Liver (tissue), 9 donors: Measurements from ENCODE around the gene THRA. TPM values are rescaled to one million over a fixed set of nuclear protein-coding genes. Genes with fewer than 3 reads are reported as not detected.
A peak's percentile ranks its signal among the peaks of the same experiment; 100 is the strongest.

Experiments
- DNase-seq: peaks from one replicate; pipeline ENCODE4 v3.0.0-alpha.2; 2017; ENCODE audit warnings: low spot score
- H3K27ac ChIP-seq, 2 donors: one replicate each; pipeline ENCODE4 v1.7.0; 2013; ENCODE audit warnings: inconsistent platforms in 2 of 2, low read length in 2 of 2, control low read depth in 1 of 2, low read depth in 1 of 2, mild to moderate bottlenecking in 1 of 2
- H3K27me3 ChIP-seq, 4 donors: one replicate each; pipeline versions ENCODE4 v1.6.1 to v1.7.0; 2013; ENCODE audit warnings: low read length in 3 of 4, inconsistent platforms in 1 of 4, mild to moderate bottlenecking in 1 of 4, moderate library complexity in 1 of 4; ENCODE audit not compliant: control insufficient read depth in 4 of 4, insufficient read depth in 4 of 4
- H3K36me3 ChIP-seq, 4 donors: one replicate each; pipeline versions ENCODE4 v1.6.1 to v1.7.0; 2013; ENCODE audit warnings: low read length in 3 of 4, mild to moderate bottlenecking in 3 of 4, low read depth in 1 of 4, moderate library complexity in 1 of 4; ENCODE audit not compliant: control insufficient read depth in 4 of 4, insufficient read depth in 3 of 4
- H3K4me1 ChIP-seq, 4 donors: one replicate each; pipeline versions ENCODE4 v1.6.1 to v1.7.0; 2013; ENCODE audit warnings: low read length in 3 of 4, mild to moderate bottlenecking in 3 of 4, moderate library complexity in 1 of 4; ENCODE audit not compliant: control insufficient read depth in 4 of 4, insufficient read depth in 4 of 4
- H3K4me3 ChIP-seq, 3 donors: one replicate each; pipeline versions ENCODE4 v1.6.1 to v1.7.0; 2013; ENCODE audit warnings: low read length in 3 of 3, control low read depth in 1 of 3, low read depth in 1 of 3, mild to moderate bottlenecking in 1 of 3
- H3K9ac ChIP-seq, 2 donors: one replicate each; pipeline ENCODE4 v1.7.0; 2013; ENCODE audit warnings: low read length in 2 of 2, mild to moderate bottlenecking in 2 of 2, moderate library complexity in 2 of 2, control low read depth in 1 of 2, low read depth in 1 of 2
- H3K9me3 ChIP-seq, 4 donors: one replicate each; pipeline versions ENCODE4 v1.6.1 to v1.7.0; 2013; ENCODE audit warnings: low read length in 3 of 4; ENCODE audit not compliant: control insufficient read depth in 4 of 4
- EGR1 ChIP-seq, 2 donors: IDR thresholded peaks; 2 replicates each; pipeline ENCODE4 v1.6.1; 2016 to 2018; ENCODE audit warnings: antibody characterized with exemption in 2 of 2, low read depth in 2 of 2
- FOXA2 ChIP-seq: IDR thresholded peaks from 2 replicates; pipeline ENCODE4 v1.6.1; 2016; ENCODE audit warnings: antibody characterized with exemption
- GABPA ChIP-seq, 2 donors: IDR thresholded peaks in 1 of 2; conservative IDR thresholded peaks in 1 of 2; 2 replicates each; pipeline ENCODE4 v1.6.1; 2016; ENCODE audit warnings: antibody characterized with exemption in 2 of 2, mild to moderate bottlenecking in 1 of 2, moderate library complexity in 1 of 2
- HNF4A ChIP-seq, 2 donors: conservative IDR thresholded peaks; 2 replicates each; pipeline ENCODE4 v1.6.1; 2016; ENCODE audit warnings: antibody characterized with exemption in 2 of 2, mild to moderate bottlenecking in 2 of 2
- HNF4G ChIP-seq: IDR thresholded peaks from 2 replicates; pipeline ENCODE4 v1.6.1; 2016; ENCODE audit warnings: antibody characterized with exemption
- JUND ChIP-seq, 2 donors: IDR thresholded peaks; 2 replicates each; pipeline ENCODE4 v1.6.1; 2016; ENCODE audit warnings: antibody characterized with exemption in 2 of 2
- NR2F2 ChIP-seq: IDR thresholded peaks from 2 replicates; pipeline ENCODE4 v1.6.1; 2016; ENCODE audit warnings: antibody characterized with exemption
- RAD21 ChIP-seq, 2 donors: IDR thresholded peaks; 2 replicates each; pipeline ENCODE4 v1.6.1; 2016; ENCODE audit warnings: antibody characterized with exemption in 2 of 2, mild to moderate bottlenecking in 2 of 2
- RXRA ChIP-seq, 2 donors: IDR thresholded peaks; 2 replicates each; pipeline ENCODE4 v1.6.1; 2017 to 2018; ENCODE audit warnings: antibody characterized with exemption in 2 of 2, mild to moderate bottlenecking in 1 of 2
- SP1 ChIP-seq: IDR thresholded peaks from 2 replicates; pipeline ENCODE4 v1.6.1; 2018; ENCODE audit warnings: antibody characterized with exemption, mild to moderate bottlenecking
- TAF1 ChIP-seq: conservative IDR thresholded peaks from 2 replicates; pipeline ENCODE4 v1.6.1; 2016; ENCODE audit warnings: antibody characterized with exemption, mild to moderate bottlenecking
- YY1 ChIP-seq: IDR thresholded peaks from 2 replicates; pipeline ENCODE4 v1.6.1; 2016; ENCODE audit warnings: antibody characterized with exemption, mild to moderate bottlenecking
- WGBS: extraction: QIAGEN DNeasy Blood & Tissue Kit; methylation state at CpG from one replicate; pipeline ENCODE4 v1.1.7; 2013; 5-methylcytosine and 5-hydroxymethylcytosine counted together
- polyA plus RNA-seq, 2 donors: library from polyadenylated mRNA; stranded (reverse) in 1 of 2; unstranded in 1 of 2; fragments of 200-250 nt in 1 of 2; fragments of >200 nt in 1 of 2; fragmentation: Nextera tagmentation in 1 of 2; extraction: Ambion mirVana in 1 of 2; gene quantifications; one replicate each; pipeline versions ENCODE4 v1.2.1 to v1.2.3, GENCODE V29; 2013 to 2015
- total RNA-seq, 2 donors: library from RNA; depleted of rRNA; stranded (reverse); fragments of >200 nt; gene quantifications; one replicate each; pipeline ENCODE4 v1.2.3, GENCODE V29; 2014
- TF ChIP-seq, protein P1 (sequence below): fragments of 150-350 bp; IDR thresholded peaks from 2 replicates; pipeline ENCODE4 v1.5.1; 2017; ENCODE audit warnings: improper control_type of control experiment, low read depth, low read length; ENCODE audit not compliant: missing input control
- TF ChIP-seq, protein P2 (sequence below): IDR thresholded peaks from 2 replicates; pipeline ENCODE4 v1.6.1; 2016; ENCODE audit warnings: antibody characterized with exemption
- TF ChIP-seq, protein P3 (sequence below): IDR thresholded peaks from 2 replicates; pipeline ENCODE4 v1.6.1; 2016; ENCODE audit warnings: antibody characterized with exemption
- donor health status: healthy.
- donor health status: healthy.
- donor health status: healthy.
- donor health status: healthy.
- donor health status: healthy.

THRA gene
- total and polyA plus RNA-seq, 4 donors = 3.2 to 10.3 (median 7.4) TPM

DNA sequence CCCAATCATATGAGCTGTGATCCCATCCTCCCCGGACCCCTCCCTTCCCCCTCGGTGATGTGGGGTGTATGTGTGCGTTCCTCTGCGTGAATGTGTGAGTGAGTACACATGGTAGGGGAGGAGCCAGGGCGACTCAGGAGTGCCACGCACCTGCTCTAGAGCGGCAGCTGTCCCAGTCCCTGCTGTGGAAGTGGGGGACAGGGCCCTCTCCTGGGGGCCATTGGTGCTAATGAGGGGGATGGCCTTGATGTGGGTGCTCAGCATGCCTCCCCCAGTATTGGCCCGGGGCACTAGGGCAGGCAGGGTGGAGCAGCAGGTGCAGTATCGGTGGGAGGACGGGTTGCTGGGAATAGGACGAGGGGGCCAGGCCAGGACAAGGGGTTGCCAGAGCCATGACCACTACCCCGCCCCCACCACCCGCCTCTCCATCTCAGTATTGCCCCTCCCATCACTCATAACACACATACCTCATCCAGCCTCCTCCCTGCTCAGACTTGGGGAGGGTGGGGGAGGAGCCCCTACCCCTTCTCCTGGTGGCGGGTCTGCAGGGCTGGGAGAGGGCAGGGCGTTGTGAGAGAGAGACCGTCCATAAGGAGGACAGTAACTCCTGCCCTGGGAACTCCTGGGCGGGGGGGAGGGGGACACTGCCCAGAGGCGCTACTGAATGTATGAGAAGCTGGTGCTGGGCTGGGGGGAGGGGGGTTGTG is 29.1 kb downstream of the THRA start:
- H3K9me3 ChIP-seq = no peaks in the 10 kb centered on the region
- 51% methylated on average over 18 of the region's 18 CpGs for WGBS
- no peak overlapping the region for H3K9ac ChIP-seq
- TF ChIP-seq RXRA (IDR thresholded peaks at IDR 0.05) (peak in 1 of 2 donors; percentile 14), SP1 (no peak)
- no peaks in the 10 kb centered on the region for H3K27me3 ChIP-seq
- H3K4me1 ChIP-seq = peaks cover 8 to 30% (median 25%) of the 10 kb centered on the region in 4 donors
- no peak overlapping the region for H3K4me3 ChIP-seq
- peak overlapping the region in 1 of 2 donors; percentile 5 for H3K27ac ChIP-seq
- no peak for DNase-seq
- peaks cover 15 to 45% (median 25%) of the 10 kb centered on the region in 4 donors for H3K36me3 ChIP-seq

DNA sequence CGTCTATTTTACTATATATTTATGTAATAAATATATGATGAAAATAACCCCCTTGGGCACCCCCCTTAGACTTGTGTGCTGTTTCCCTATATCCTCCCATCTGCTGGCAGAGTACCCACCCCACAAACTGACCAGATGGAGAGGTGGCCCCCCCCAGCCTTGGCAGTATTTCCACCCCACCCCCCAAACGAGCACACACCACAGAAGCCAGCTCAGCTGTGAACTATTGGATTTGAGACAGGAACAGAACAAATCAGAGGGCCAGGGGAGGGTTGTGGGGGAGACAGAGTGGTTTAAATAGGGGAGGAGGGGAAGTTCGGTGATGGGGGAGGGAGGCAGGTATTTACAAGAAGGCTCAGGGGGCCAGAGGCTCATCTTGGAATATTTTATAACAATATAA is 29.8 kb downstream of the THRA start:
- 51% methylated on average over 3 of the region's 3 CpGs for WGBS
- Histone ChIP-seq H3K9me3 (no peaks in the 10 kb centered on the region), H3K9ac (no peak overlapping the region), H3K4me3 (no peak overlapping the region), H3K27me3 (no peaks in the 10 kb centered on the region), H3K36me3 (peaks cover 15 to 39% (median 25%) of the 10 kb centered on the region in 4 donors), H3K27ac (no peak overlapping the region), H3K4me1 (peaks cover 13 to 38% (median 32%) of the 10 kb centered on the region in 4 donors)
- TF ChIP-seq FOXA2 (no peak), NR2F2 (no peak), HNF4A (conservative IDR thresholded peaks at IDR 0.05) (no peak), EGR1 (IDR thresholded peaks at IDR 0.05; ENCODE audit: low read depth in 2 of 2) (no peak), JUND (IDR thresholded peaks at IDR 0.05) (no peak), GABPA (IDR thresholded peaks at IDR 0.05 in 1 of 2, conservative IDR thresholded peaks at IDR 0.05 in 1 of 2) (no peak), SP1 (no peak), RAD21 (IDR thresholded peaks at IDR 0.05) (no peak), TAF1 (no peak), HNF4G (no peak), YY1 (no peak), RXRA (IDR thresholded peaks at IDR 0.05) (no peak)
- TF ChIP-seq, protein P1, sequence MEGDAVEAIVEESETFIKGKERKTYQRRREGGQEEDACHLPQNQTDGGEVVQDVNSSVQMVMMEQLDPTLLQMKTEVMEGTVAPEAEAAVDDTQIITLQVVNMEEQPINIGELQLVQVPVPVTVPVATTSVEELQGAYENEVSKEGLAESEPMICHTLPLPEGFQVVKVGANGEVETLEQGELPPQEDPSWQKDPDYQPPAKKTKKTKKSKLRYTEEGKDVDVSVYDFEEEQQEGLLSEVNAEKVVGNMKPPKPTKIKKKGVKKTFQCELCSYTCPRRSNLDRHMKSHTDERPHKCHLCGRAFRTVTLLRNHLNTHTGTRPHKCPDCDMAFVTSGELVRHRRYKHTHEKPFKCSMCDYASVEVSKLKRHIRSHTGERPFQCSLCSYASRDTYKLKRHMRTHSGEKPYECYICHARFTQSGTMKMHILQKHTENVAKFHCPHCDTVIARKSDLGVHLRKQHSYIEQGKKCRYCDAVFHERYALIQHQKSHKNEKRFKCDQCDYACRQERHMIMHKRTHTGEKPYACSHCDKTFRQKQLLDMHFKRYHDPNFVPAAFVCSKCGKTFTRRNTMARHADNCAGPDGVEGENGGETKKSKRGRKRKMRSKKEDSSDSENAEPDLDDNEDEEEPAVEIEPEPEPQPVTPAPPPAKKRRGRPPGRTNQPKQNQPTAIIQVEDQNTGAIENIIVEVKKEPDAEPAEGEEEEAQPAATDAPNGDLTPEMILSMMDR = no peak
- TF ChIP-seq, protein P2, sequence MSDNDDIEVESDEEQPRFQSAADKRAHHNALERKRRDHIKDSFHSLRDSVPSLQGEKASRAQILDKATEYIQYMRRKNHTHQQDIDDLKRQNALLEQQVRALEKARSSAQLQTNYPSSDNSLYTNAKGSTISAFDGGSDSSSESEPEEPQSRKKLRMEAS = no peak
- TF ChIP-seq, protein P3, sequence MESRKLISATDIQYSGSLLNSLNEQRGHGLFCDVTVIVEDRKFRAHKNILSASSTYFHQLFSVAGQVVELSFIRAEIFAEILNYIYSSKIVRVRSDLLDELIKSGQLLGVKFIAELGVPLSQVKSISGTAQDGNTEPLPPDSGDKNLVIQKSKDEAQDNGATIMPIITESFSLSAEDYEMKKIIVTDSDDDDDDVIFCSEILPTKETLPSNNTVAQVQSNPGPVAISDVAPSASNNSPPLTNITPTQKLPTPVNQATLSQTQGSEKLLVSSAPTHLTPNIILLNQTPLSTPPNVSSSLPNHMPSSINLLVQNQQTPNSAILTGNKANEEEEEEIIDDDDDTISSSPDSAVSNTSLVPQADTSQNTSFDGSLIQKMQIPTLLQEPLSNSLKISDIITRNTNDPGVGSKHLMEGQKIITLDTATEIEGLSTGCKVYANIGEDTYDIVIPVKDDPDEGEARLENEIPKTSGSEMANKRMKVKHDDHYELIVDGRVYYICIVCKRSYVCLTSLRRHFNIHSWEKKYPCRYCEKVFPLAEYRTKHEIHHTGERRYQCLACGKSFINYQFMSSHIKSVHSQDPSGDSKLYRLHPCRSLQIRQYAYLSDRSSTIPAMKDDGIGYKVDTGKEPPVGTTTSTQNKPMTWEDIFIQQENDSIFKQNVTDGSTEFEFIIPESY = no peak
- no peak for DNase-seq
